Measurements from ENCODE around the gene BPNT1. TPM values are rescaled to one million over a fixed set of nuclear protein-coding genes. Genes with fewer than 3 reads are reported as not detected.

Gene BPNT1
- total RNA-seq, 1 experiment from 2014 or later, result 49.7 TPM

DNA sequence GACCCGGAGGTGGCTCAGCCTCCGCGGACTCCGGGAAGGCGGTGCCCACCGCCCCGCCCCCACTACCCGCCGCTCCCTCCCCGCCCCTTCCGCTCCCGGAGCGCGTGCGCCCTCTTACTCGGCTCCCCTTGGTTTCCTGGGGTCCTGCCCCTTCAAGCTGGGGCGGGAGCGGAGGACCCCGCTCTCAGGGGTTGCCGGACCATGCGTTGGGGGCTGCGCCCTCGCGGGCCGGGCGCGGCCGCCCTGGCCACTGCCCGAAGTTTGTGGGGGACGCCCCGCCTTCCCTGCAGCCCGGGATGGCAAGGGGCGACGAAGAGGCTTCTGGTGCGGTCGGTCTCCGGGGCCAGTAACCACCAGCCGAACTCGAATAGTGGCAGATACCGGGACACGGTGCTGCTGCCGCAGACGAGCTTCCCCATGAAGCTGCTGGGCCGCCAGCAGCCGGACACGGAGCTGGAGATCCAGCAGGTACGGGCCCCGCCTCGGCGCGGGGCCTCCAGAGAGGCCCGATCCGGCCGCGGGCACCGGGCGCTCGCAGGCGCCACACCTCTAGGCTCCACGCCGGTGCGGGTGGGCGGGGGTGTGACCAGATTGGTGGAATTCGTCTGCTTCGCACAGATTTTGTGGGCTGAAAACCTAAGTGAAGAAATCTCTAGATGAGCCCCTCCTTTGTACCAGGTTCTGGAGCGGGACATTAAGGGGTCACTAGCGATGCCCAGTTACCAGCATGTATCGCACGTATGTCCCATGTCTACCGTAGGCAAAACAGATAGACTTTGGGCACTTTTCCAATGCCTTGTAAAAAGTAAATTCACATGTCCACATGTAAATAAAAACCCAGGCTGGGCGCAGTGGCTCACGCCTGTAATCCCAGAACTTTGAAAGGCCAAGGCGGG lies 4.7 kb upstream of the BPNT1 start, which contains the start of gene IARS2:
Gene IARS2, plus strand, starts transcription at position 117 of the 896 bp plus-strand sequence. Its CDS starts 85 bp downstream, at position 202.
- DNase-seq, result peak; percentile 94
- peak within 1 kb of the TSS; percentile 96 for H2AFZ ChIP-seq (ENCODE audit: low read length)
- H3K79me2 ChIP-seq (ENCODE audit: low read length), result peaks cover 29% of the 10 kb centered on the region

DNA sequence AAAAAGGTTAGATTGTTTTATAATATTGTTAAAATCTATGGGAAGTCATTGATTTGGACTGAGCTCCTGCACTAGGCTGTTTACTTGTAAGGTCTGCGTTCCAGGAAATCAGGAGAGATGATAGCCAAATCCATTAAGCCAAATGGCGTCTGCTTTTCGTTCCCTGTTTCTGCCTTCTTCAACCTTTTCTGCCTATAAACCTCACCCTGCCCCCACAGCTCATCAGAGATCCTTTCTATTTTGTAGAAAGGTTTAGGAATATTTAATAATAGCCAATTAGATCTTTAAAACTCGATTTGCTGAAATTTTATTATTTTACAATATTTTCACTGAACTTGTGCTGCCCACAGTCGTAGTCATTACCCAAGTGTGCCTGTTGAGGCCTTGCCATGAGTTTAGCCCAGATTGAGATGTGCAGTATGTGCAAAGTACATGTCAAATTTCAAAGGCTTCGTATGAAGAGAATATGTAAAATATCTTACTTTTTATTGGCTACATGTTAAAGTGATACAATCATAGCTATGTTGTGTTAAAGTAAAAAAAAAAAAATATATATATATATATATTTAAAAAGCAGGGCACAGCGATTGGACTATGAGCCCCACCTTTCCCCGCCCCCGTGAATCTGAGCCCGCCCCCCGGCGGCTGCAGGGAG lies 3.9 kb upstream of the BPNT1 start:
- H3K4me1 ChIP-seq (ENCODE audit: insufficient read depth, low read length), result peaks cover 17% of the 10 kb centered on the region
- no peak overlapping the region for H3K9ac ChIP-seq (ENCODE audit: low read length)
- ChIA-PET POLR2A (ENCODE audit: unreplicated experiment) (interaction anchor here (0.6 to 0.7 kb wide), 3 partner anchors 26 to 1632 kb away, joined by 7 to 14 read pairs (median 8); no protein-coding TSS in a partner anchor), CTCF (no interaction called here)
- H3K27me3 ChIP-seq (ENCODE audit: low read length), result no peaks in the 10 kb centered on the region
- H2AFZ ChIP-seq (ENCODE audit: low read length), result peak overlapping the region; percentile 30; the same call in 1 of the 2 replicates
- no peak overlapping the region for H3K27ac ChIP-seq (ENCODE audit: low read length)
- H3K9me2 ChIP-seq (replicated peaks; ENCODE audit: low read length), result no peaks in the 10 kb centered on the region
- intact Hi-C loops (cut with micrococcal nuclease), result loop anchor here (1.0 to 5.0 kb wide), 2 partner anchors 47 to 101 kb away; partner anchors contain the start of gene EPRS1
- no peaks in the 10 kb centered on the region for H3K9me3 ChIP-seq (ENCODE audit: low read length)
- peak overlapping the region; percentile 30 for H3K4me2 ChIP-seq (ENCODE audit: low read length)
- no peak overlapping the region for H3K4me3 ChIP-seq (ENCODE audit: low read length)
- ATAC-seq, result no peak
- no peak for DNase-seq
- BruUV-seq (replicated peaks), result no TSS peak
- H4K20me1 ChIP-seq (ENCODE audit: low read length), result no peaks in the 10 kb centered on the region
- H3F3A ChIP-seq (ENCODE audit: low read length, unreplicated experiment), result no peaks in the 10 kb centered on the region
- H3K79me2 ChIP-seq (ENCODE audit: low read length), result peaks cover 36% of the 10 kb centered on the region
- peaks cover 9% of the 10 kb centered on the region; the same call in 1 of the 2 replicates for H3K36me3 ChIP-seq (ENCODE audit: low read depth, low read length)
- no peak for TF ChIP-seq EZH2phosphoT487 (IDR thresholded peaks at IDR 0.05; ENCODE audit: borderline replicate concordance, low read length)
- TF ChIP-seq, protein P1, sequence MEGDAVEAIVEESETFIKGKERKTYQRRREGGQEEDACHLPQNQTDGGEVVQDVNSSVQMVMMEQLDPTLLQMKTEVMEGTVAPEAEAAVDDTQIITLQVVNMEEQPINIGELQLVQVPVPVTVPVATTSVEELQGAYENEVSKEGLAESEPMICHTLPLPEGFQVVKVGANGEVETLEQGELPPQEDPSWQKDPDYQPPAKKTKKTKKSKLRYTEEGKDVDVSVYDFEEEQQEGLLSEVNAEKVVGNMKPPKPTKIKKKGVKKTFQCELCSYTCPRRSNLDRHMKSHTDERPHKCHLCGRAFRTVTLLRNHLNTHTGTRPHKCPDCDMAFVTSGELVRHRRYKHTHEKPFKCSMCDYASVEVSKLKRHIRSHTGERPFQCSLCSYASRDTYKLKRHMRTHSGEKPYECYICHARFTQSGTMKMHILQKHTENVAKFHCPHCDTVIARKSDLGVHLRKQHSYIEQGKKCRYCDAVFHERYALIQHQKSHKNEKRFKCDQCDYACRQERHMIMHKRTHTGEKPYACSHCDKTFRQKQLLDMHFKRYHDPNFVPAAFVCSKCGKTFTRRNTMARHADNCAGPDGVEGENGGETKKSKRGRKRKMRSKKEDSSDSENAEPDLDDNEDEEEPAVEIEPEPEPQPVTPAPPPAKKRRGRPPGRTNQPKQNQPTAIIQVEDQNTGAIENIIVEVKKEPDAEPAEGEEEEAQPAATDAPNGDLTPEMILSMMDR (conservative IDR thresholded peaks at IDR 0.05; ENCODE audit: low read depth, low read length), result no peak
- no peak for TF ChIP-seq EZH2 (IDR thresholded peaks at IDR 0.05; ENCODE audit: low read length, unreplicated experiment)

More for the DNA sequence above, 4.7 kb upstream of the BPNT1 start, which contains the start of gene IARS2:
- H3F3A ChIP-seq (ENCODE audit: low read length, unreplicated experiment), result no peaks in the 10 kb centered on the region
- TF ChIP-seq, protein P1 (conservative IDR thresholded peaks at IDR 0.05; ENCODE audit: low read depth, low read length), result no peak
- TF ChIP-seq EZH2phosphoT487 (IDR thresholded peaks at IDR 0.05; ENCODE audit: borderline replicate concordance, low read length) (no peak), EZH2 (IDR thresholded peaks at IDR 0.05; ENCODE audit: low read length, unreplicated experiment) (no peak)
- no peaks in the 10 kb centered on the region for H3K9me2 ChIP-seq (replicated peaks; ENCODE audit: low read length)
- no TSS peak for BruUV-seq (replicated peaks)
- CTCF ChIA-PET, result interaction anchor here (0.5 kb wide), 1 partner anchor 1344 kb away, joined by 3 read pairs; no protein-coding TSS in a partner anchor
- H3K27me3 ChIP-seq (ENCODE audit: low read length), result no peaks in the 10 kb centered on the region
- H3K27ac ChIP-seq (ENCODE audit: low read length), result peak within 1 kb of the TSS; percentile 69
- intact Hi-C loops (cut with micrococcal nuclease), result loop anchor here (1.0 to 5.0 kb wide), 2 partner anchors 48 to 102 kb away; partner anchors contain the start of gene EPRS1
- peaks cover 11% of the 10 kb centered on the region; the same call in 1 of the 2 replicates for H3K36me3 ChIP-seq (ENCODE audit: low read depth, low read length)
- no peaks in the 10 kb centered on the region for H4K20me1 ChIP-seq (ENCODE audit: low read length)
- no peaks in the 10 kb centered on the region for H3K9me3 ChIP-seq (ENCODE audit: low read length)
- ATAC-seq, result peak; percentile 71
- H3K4me2 ChIP-seq (ENCODE audit: low read length), result peak within 1 kb of the TSS; percentile 91
- H3K9ac ChIP-seq (ENCODE audit: low read length), result peak within 1 kb of the TSS; percentile 96
- H3K4me1 ChIP-seq (ENCODE audit: insufficient read depth, low read length), result peaks cover 17% of the 10 kb centered on the region
- POLR2A ChIA-PET (ENCODE audit: unreplicated experiment), result interaction anchor here (0.7 kb wide), 1 partner anchor 27 kb away, joined by 14 read pairs; no protein-coding TSS in a partner anchor
- peak within 1 kb of the TSS; percentile 91 for H3K4me3 ChIP-seq (ENCODE audit: low read length)
